ENCODE results near the gene LRP1B.

Gene LRP1B

GRCh38 chr2:140362361-140362760, 1768.5 kb downstream of the LRP1B start:
- Mint-ChIP-seq H3K36me3 (ENCODE audit: low read depth) (no peaks in the 10 kb centered on the region), H3K4me1 (no peaks in the 10 kb centered on the region), H3K27me3 (ENCODE audit: low read depth) (no peaks in the 10 kb centered on the region), H3K27ac (no peak overlapping the region), H3K4me3 (no peak overlapping the region), H3K9me3 (no peaks in the 10 kb centered on the region)
- TF ChIP-seq CTCF (IDR thresholded peaks at IDR 0.05; ENCODE audit: unreplicated experiment in 3 of 3), result no peak

DNA sequence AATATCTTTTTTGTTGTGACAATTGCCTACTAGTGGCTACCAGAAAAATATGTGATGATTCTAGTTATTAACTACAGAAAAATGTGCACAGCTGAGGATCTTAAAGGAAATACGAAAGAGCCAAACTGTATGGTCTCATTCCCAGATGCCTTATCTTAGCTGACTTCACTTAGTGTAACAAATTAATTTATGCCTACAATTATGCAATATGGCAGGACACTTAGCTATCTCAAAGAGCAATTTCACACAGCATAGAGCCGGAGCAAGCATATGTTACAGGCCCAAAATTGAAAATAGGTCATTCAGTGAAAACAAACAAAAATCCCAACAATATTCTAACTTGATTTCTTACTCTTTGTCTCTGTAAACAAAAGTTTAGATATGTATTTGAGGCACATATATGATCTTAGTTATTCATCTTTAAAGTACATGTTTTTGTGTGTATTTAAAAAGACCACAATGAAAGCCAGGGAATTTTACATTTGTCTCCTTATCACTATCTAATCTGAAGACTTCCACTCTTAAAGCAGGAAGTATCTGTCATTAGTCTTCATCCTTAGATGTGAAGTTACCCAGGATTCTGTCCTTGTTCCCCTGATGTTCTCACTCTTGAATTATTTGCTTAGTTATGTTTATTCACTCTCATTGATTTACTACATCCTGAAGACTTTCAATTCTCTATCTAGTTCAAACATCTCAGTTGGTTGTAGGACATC, 1771.6 kb downstream of the LRP1B start:
- Mint-ChIP-seq H3K4me3 (no peak overlapping the region), H3K27me3 (ENCODE audit: low read depth) (no peaks in the 10 kb centered on the region), H3K4me1 (no peaks in the 10 kb centered on the region), H3K27ac (peak overlapping the region; percentile 24 to 83 (median 40)), H3K9me3 (no peaks in the 10 kb centered on the region), H3K36me3 (ENCODE audit: low read depth) (no peaks in the 10 kb centered on the region)
- no peak for TF ChIP-seq CTCF (IDR thresholded peaks at IDR 0.05; ENCODE audit: unreplicated experiment in 3 of 3)

DNA sequence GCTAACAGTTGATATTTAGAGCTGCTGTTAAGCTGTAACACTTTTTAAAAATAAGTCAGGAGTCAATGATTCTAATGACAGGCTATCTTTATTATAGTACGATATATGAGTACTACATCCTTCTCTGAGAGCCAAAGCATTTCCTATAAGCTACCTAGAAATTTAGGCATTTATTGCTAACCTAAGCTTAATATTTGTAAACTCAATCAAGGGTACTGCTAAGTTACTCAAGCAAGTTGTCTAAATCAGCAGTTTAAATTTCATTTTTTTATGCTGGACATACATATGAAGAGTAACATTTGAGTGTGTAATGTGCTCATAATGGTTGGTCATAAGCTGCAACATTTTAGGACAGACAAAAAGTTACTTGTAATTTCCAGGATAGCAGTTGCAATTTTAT, 1774.1 kb downstream of the LRP1B start:
- Mint-ChIP-seq H3K36me3 (ENCODE audit: low read depth) (no peaks in the 10 kb centered on the region), H3K4me1 (no peaks in the 10 kb centered on the region), H3K4me3 (no peak overlapping the region), H3K27ac (no peak overlapping the region), H3K9me3 (no peaks in the 10 kb centered on the region), H3K27me3 (ENCODE audit: low read depth) (no peaks in the 10 kb centered on the region)
- no peak for TF ChIP-seq CTCF (IDR thresholded peaks at IDR 0.05; ENCODE audit: unreplicated experiment in 3 of 3)

GRCh38 chr2:140355511-140356090, 1775.2 kb downstream of the LRP1B start:
- Mint-ChIP-seq H3K9me3 (no peaks in the 10 kb centered on the region), H3K4me3 (no peak overlapping the region), H3K4me1 (no peaks in the 10 kb centered on the region), H3K27ac (no peak overlapping the region), H3K36me3 (ENCODE audit: low read depth) (no peaks in the 10 kb centered on the region), H3K27me3 (ENCODE audit: low read depth) (no peaks in the 10 kb centered on the region)
- TF ChIP-seq CTCF (IDR thresholded peaks at IDR 0.05; ENCODE audit: unreplicated experiment in 3 of 3), result no peak

GRCh38 chr2:140354544-140354943, 1776.3 kb downstream of the LRP1B start:
- TF ChIP-seq CTCF (IDR thresholded peaks at IDR 0.05; ENCODE audit: unreplicated experiment in 3 of 3), result no peak
- no peak overlapping the region for H3K27ac Mint-ChIP-seq
- no peak overlapping the region for H3K4me3 Mint-ChIP-seq
- H3K9me3 Mint-ChIP-seq, result no peaks in the 10 kb centered on the region
- H3K27me3 Mint-ChIP-seq (ENCODE audit: low read depth), result no peaks in the 10 kb centered on the region
- H3K4me1 Mint-ChIP-seq, result no peaks in the 10 kb centered on the region
- H3K36me3 Mint-ChIP-seq (ENCODE audit: low read depth), result no peaks in the 10 kb centered on the region

GRCh38 chr2:140353541-140353940, 1777.3 kb downstream of the LRP1B start:
- no peak for TF ChIP-seq CTCF (IDR thresholded peaks at IDR 0.05; ENCODE audit: unreplicated experiment in 3 of 3)
- H3K4me3 Mint-ChIP-seq, result no peak overlapping the region
- H3K36me3 Mint-ChIP-seq (ENCODE audit: low read depth), result no peaks in the 10 kb centered on the region
- no peak overlapping the region for H3K27ac Mint-ChIP-seq
- no peaks in the 10 kb centered on the region for H3K9me3 Mint-ChIP-seq
- no peaks in the 10 kb centered on the region for H3K27me3 Mint-ChIP-seq (ENCODE audit: low read depth)
- H3K4me1 Mint-ChIP-seq, result no peaks in the 10 kb centered on the region

Measured in nephron (organoid).